ENCODE data around the gene HSD3B1. TPM values are rescaled to one million over a fixed set of nuclear protein-coding genes. Genes with fewer than 3 reads are reported as not detected.

HSD3B1 gene
- total RNA-seq, 1 experiment from 2014 or later, result not detected

GRCh38 chr1:119470958-119471357 is 36.1 kb upstream of the HSD3B1 start:
- Mint-ChIP-seq H3K4me1 (peaks cover 13% of the 10 kb centered on the region), H3K9me3 (no peaks in the 10 kb centered on the region), H3K36me3 (no peaks in the 10 kb centered on the region), H3K27ac (no peak overlapping the region), H3K4me3 (no peak overlapping the region), H3K27me3 (ENCODE audit: low read depth) (peaks cover 5% of the 10 kb centered on the region; the same call in 1 of the 2 replicates)
- DNase-seq (ENCODE audit: low spot score) (no peak), ATAC-seq (no peak)
- TF ChIP-seq KAT7 (CRISPR knock-in tag; IDR thresholded peaks at IDR 0.05; ENCODE audit: borderline replicate concordance) (no peak), NR2C2 (CRISPR knock-in tag; IDR thresholded peaks at IDR 0.05) (no peak), ATF2 (CRISPR knock-in tag; IDR thresholded peaks at IDR 0.05; ENCODE audit: borderline replicate concordance, low read depth) (no peak), AR (CRISPR knock-in tag; IDR thresholded peaks at IDR 0.05) (no peak), SMAD4 (CRISPR knock-in tag; IDR thresholded peaks at IDR 0.05) (no peak), ERG (CRISPR knock-in tag; IDR thresholded peaks at IDR 0.05) (no peak), HMGA2 (CRISPR knock-in tag; IDR thresholded peaks at IDR 0.05) (no peak), OVOL2 (CRISPR knock-in tag; IDR thresholded peaks at IDR 0.05; ENCODE audit: borderline replicate concordance) (no peak), MYBL2 (CRISPR knock-in tag; IDR thresholded peaks at IDR 0.05) (no peak), ZNF425 (CRISPR knock-in tag; conservative IDR thresholded peaks at IDR 0.05) (no peak), PREB (CRISPR knock-in tag; IDR thresholded peaks at IDR 0.05; ENCODE audit: borderline replicate concordance) (no peak), MXD4 (CRISPR knock-in tag; IDR thresholded peaks at IDR 0.05; ENCODE audit: borderline replicate concordance) (no peak), ELF4 (CRISPR knock-in tag; IDR thresholded peaks at IDR 0.05; ENCODE audit: low read depth) (no peak), SMAD3 (CRISPR knock-in tag; IDR thresholded peaks at IDR 0.05; ENCODE audit: borderline replicate concordance) (no peak), ATF1 (CRISPR knock-in tag; IDR thresholded peaks at IDR 0.05) (no peak)
- POLR2A ChIA-PET, result no interaction called here
- CTCF ChIA-PET, result no interaction called here

GRCh38 chr1:119471566-119471965 is 35.4 kb upstream of the HSD3B1 start:
- ChIA-PET CTCF (interaction anchor here (0.7 to 2.5 kb wide), 3 partner anchors 22 to 196 kb away, joined by 3 to 7 read pairs (median 3); no protein-coding TSS in a partner anchor), POLR2A (interaction anchor here (0.6 kb wide), 1 partner anchor 39 kb away, joined by 3 read pairs; no protein-coding TSS in a partner anchor)
- Mint-ChIP-seq H3K27ac (no peak overlapping the region), H3K27me3 (ENCODE audit: low read depth) (peaks cover 5% of the 10 kb centered on the region; the same call in 1 of the 2 replicates), H3K36me3 (no peaks in the 10 kb centered on the region), H3K4me3 (no peak overlapping the region), H3K9me3 (no peaks in the 10 kb centered on the region), H3K4me1 (peaks cover 11% of the 10 kb centered on the region)
- no peak for DNase-seq (ENCODE audit: low spot score)
- peak; percentile 50 for ATAC-seq
- TF ChIP-seq TEAD4 (CRISPR knock-in tag; IDR thresholded peaks at IDR 0.05) (no peak), ATF1 (CRISPR knock-in tag; IDR thresholded peaks at IDR 0.05) (no peak), TCF7 (CRISPR knock-in tag; IDR thresholded peaks at IDR 0.05; ENCODE audit: low read depth) (no peak), RORB (CRISPR knock-in tag; IDR thresholded peaks at IDR 0.05) (no peak), ZNF396 (CRISPR knock-in tag; IDR thresholded peaks at IDR 0.05; ENCODE audit: borderline replicate concordance) (no peak), ZNF281 (CRISPR knock-in tag; IDR thresholded peaks at IDR 0.05) (no peak), SMAD4 (CRISPR knock-in tag; IDR thresholded peaks at IDR 0.05) (no peak), MAX (CRISPR knock-in tag; IDR thresholded peaks at IDR 0.05) (no peak), NR2C2 (CRISPR knock-in tag; IDR thresholded peaks at IDR 0.05) (no peak), CREM (CRISPR knock-in tag; IDR thresholded peaks at IDR 0.05) (no peak), USF2 (CRISPR knock-in tag; IDR thresholded peaks at IDR 0.05) (no peak)

Measured in WTC11 (cell line).